ENCODE results near the gene CDK5RAP2.

The CDK5RAP2 gene

DNA sequence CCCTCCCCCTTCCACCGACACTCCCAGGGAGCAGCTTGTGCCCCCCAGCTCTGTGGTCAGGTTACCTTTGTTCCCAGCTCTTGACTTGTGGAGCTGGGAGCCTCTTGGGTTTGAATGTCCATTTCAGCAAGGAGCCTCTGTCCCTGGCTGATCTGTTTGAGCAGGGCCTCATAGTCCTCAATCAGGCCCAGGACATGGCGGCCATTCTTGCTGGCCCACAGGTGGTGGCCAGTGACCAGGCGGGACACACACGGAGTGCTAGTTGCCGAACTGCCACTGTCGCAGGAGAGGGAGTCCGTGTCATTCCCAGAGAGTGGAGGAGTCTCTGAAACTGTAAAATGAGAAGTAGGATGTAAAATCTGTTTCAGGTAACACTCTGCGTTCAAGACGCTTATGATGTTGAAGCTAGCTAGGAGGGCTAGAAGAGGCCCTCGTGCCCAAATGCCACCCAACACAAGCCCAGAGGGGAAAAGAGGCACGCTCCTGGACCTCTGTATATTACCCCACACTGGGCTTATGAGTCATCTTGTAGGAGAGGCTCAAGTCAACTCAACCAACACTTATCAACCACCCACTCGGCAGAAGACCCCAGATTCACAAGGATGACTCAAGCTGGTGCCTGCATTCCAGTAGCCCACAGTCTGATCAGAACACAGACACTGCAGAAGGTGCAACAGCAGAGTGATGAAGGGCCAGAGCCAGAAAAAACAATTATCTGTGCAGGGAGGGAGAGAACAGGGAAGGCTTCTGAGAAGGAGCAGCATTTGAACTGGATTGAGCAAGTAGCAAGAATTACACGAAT, 177.0 kb downstream of the CDK5RAP2 start:
- no peak for DNase-seq (ENCODE audit: low read depth in 2 of 2)

DNA sequence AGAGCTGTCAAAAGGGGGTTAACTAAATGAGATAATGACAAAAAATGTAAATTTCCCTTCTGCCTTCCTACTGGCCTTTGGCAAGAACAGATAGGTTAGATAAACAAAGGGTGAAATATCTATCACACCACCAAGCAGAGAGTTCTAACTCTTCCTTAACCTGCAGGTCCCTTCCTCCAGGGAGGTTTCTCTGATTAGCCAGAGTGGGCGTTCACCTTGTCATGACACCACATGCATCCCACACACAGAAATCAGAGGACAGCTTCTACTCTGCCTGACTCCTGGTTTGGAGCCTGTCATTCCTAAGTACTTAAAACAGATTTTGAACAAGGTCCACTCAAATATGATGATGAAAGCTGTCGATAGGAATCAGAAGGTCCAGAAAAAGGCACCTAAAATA, 180.0 kb downstream of the CDK5RAP2 start:
- DNase-seq (ENCODE audit: low read depth in 2 of 2), result no peak

DNA sequence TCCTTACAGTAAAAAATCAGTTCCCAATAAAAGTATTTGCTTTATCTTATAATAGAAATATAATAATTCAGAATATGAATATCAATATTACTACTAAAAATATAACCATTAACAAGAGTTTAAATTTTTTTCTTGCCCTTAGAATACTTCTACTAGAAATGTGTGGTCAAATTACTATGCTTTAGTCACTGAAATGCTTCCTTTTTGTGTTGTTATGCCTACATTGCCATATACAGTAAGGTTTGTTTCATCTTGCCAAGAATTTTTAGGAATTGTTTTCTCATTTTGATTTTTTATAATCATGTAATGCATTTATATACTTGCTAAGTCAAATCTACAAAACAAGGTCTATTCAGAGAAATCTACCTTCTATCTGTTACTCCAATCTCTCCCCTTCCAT, 181.7 kb downstream of the CDK5RAP2 start:
- DNase-seq (ENCODE audit: low read depth in 2 of 2), result no peak

DNA sequence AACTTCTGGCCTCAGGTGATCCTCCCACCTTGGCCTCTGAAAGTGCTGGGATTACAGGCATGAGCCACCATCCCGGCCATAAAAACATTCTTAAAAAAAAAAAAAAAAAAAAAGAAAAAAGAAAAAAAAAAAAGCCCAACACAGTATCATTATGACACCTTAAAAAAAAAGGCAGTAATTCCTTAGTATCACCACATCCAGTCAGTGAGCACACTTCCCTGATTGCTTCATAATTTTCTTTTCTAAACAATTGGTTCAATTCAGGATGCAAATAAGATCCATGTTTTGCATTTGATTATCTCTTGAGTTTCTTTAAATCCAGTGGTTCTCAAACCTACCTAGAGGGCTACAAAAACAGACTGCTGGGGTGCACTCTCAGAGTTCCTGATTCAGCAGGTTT, 182.5 kb downstream of the CDK5RAP2 start:
- no peak for DNase-seq (ENCODE audit: low read depth in 2 of 2)

DNA sequence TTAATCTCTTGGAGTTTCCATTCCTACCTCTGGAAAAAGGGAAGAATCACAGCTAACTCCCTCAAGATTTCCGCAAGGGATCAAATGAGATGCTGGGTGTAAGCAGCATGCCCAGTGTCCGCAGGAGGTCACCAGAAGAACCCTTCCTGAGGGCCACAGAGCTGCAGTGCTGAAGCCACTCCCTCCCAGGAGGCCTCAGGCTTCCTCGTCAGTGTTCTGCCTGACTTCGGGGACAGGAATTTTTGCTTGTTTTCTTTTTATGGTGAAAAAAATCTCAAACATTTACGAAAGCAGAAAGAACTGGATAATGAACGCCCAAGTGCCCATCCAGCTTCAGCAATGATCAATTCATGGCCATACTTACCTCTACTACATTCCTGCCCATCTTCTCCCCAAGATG, 183.0 kb downstream of the CDK5RAP2 start:
- DNase-seq (ENCODE audit: low read depth in 2 of 2), result no peak

DNA sequence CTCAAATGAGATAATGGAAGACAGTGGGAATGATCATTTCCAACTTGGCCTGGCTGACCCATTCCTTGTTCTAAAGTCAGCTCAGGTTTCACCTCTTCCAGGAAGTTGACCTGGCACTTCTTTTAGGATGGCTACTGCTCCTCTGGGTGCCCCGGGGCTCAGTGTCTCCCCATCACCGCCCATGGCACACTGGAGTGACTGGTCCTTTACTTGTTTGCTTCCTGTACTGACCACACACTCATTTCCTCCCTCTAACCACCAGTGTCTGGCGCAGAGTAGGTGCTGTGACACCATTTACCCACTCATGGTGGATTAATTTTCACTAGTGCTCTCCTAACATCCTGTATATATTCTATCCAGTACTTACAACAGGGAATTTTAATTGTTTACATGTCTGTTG, 183.5 kb downstream of the CDK5RAP2 start:
- DNase-seq (ENCODE audit: low read depth in 2 of 2), result no peak

DNA sequence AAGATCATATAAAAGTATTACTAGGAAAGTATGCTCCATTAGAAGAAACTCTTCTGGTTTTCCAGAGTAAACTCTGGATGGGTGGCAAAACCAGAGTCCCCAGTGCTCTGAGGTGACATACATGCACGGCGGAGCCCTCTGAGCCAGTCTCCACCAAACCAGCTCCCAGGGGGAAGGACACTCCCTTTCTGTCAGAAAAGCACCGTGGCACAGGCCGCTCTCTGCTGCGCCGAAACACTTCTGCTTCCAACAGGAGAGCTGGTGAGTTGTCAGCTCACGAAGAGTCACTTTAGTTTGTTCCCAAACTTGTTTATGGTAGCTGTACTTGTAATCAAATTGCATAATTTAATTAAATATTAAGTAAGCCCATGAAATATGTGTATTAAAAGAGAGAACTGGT, 184.6 kb downstream of the CDK5RAP2 start:
- DNase-seq (ENCODE audit: low read depth in 2 of 2), result no peak

DNA sequence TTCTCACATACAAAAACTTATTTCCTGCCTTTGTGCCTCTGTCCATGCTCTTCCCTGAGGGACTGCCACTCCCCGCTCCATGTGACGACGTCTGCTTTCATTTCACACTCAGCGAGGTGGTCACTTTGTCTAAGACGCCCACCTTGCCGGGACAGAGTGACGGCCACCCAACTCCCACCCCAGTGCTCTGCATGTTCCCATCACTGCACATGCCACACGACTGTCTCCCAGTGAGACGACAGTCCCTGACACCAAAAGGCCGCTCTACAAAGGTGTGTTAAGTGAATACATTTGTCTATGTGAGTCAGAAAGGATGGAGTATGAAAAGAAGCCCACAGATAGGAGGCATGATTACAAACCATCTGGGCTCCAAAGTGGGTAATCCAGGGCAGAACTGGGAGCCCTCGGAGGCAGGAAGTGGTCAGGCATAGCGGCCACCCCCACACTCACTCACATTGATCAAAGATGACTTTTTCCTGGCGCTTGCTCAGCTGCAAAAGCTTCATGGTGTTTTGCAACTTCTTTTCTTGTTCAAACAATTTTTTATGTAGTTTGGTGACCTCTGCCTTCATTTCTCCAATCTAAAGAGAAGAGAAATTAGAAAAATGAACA, 185.8 kb downstream of the CDK5RAP2 start:
- DNase-seq (ENCODE audit: low read depth in 2 of 2), result peak; percentile 18 to 39

DNA sequence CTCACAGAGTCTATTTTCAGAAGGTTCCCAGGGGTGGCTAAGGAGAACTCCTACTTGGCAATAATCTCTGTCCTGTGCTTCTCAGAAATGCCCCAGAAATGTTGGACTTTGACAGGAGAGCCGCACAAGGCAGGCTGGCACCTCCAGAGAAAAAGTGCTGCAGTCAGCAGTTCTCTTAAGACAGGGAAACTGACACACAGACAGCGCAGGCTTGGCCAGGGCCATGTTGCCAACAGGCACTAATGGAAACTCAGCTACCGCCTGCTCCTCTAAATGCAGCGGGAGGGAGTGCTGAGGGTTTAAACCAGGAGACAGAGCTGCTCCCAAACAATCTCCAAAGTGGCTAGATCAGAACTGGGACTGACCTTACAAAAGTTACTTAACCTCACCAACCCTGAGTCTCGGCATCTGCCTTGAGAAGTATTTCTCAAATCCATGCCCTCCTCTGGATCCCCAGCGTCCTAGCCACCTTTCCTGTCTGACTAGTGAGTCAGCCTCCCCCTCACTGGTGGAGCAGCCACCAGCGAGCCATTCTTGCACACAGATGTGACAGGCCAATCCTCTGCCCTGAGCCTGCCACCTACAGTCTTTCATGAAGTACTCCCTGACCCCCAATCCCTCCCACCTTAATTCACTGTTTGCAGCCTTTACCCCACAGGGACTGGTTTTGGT, 186.4 kb downstream of the CDK5RAP2 start:
- no peak for DNase-seq (ENCODE audit: low read depth in 2 of 2)

DNA sequence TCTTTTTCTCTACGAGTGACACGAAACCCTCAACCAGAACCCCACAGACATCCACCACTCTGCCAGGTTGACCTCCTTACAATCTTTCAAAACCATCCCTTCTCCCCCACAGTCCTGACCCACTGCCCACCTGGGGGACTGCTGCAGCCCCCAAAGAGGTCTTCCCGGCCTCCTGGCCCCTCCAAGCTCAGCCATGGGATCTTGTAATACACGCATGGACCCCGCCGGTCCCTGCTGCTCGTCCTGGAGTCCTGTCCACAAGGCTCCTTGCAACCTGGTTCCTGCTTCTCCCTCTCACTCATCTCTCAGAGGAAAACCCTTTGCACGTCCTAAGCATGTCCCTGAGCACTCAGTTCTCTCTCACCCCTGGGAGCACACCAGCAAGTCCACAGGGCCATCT, 187.3 kb downstream of the CDK5RAP2 start:
- no peak for DNase-seq (ENCODE audit: low read depth in 2 of 2)

DNA sequence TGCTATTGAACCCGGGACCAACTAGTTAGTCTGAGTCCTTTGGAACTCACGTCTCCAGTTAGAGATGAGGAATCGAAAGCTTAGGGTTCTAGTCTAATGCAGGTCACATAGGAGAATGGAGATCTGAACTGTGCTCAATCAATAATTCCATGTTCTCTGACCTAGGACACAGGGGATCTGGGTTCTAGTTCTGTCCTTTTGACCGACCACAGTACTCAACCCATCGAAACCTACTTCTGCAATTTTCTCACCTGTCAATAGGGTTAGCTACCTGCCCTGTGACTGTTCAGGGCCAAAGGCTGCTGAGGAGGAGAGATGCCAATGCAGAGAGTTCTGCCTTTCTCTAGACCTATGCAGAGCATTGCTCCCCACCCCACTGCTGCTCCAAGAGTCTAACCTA, 187.7 kb downstream of the CDK5RAP2 start:
- no peak for DNase-seq (ENCODE audit: low read depth in 2 of 2)

DNA sequence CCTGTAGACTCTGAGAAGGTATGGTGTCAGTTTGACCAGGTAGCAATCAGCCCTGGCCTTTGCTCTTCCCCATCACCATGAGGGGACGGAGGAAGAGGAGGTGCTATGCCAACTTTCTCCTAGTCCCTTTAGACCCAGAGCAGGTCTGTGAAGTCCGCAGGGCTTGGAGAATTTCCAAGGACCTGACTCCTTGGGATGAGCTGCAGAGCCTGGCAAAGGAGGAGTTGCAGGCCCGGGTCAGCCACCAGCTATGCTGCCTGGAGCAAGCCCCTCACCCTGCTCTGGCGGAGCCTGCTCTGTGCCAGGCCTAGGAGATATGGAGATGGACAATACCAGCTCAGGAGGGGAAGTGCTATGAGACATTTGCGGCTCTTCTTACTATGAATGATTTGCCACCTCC, 188.3 kb downstream of the CDK5RAP2 start:
- no peak for DNase-seq (ENCODE audit: low read depth in 2 of 2)

DNA sequence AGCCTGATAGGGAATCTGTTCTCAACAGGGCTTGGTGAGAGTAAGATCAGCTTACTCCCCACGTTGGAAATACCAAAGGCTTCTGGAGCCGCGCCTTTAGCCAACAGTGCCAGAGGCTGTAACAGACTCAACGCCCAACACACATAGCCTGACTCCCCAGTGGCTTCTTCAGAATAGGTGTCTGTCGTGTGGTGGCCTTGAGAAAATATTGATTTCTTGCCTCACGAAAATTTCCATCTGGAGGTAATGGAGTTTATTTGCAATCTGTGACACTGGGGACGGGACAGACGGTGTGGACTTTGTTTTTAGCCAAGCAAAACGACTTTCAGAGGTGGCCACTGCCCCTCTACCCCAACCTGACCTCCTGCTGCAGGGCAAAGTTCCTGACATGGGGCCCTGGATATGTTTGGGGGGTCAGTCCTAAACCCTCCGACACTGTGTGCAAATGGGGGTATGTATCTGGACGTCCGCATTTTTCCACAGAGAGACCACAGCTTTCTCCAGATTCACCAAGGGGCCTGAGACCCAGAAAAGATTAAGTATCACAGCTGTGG, 189.3 kb downstream of the CDK5RAP2 start:
- no peak for DNase-seq (ENCODE audit: low read depth in 2 of 2)

DNA sequence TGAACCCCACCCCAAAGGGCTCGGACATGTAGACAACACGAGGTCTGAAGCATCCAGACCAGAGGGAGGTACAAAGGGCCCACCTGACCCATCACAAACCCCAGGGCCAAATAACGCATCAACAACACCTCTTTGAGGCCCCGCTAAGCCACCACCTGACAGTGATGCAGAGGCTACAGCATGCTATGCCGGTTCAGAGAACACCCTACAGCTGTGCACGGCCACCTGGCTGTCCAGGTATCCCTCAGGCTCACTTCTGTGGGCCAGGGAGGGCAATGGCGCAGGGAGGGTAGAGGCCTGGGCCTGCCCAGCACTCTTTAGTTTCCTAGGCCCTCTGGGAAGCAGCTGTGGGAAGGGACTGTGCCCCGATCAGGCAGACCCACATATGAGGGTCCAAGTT, 190.1 kb downstream of the CDK5RAP2 start:
- DNase-seq (ENCODE audit: low read depth in 2 of 2), result no peak

DNA sequence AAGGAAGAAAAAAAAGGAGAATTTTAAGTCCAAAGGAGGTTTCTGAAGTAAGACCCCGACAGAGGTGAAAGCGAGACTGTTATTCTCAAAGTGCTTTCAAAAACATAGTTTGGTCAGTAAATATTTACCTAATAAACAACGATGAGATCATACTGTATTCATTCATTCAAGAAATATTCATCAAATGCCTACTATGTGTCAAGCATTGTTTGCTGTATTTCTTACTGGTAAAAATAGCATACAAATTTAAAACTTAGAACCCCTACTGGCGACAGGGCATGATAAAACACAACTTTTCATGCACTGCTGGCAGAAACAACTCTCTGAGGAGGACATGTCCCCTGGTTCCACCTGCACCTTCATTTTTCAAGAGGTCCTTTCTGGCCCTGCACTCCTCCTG, 190.7 kb downstream of the CDK5RAP2 start:
- no peak for DNase-seq (ENCODE audit: low read depth in 2 of 2)

DNA sequence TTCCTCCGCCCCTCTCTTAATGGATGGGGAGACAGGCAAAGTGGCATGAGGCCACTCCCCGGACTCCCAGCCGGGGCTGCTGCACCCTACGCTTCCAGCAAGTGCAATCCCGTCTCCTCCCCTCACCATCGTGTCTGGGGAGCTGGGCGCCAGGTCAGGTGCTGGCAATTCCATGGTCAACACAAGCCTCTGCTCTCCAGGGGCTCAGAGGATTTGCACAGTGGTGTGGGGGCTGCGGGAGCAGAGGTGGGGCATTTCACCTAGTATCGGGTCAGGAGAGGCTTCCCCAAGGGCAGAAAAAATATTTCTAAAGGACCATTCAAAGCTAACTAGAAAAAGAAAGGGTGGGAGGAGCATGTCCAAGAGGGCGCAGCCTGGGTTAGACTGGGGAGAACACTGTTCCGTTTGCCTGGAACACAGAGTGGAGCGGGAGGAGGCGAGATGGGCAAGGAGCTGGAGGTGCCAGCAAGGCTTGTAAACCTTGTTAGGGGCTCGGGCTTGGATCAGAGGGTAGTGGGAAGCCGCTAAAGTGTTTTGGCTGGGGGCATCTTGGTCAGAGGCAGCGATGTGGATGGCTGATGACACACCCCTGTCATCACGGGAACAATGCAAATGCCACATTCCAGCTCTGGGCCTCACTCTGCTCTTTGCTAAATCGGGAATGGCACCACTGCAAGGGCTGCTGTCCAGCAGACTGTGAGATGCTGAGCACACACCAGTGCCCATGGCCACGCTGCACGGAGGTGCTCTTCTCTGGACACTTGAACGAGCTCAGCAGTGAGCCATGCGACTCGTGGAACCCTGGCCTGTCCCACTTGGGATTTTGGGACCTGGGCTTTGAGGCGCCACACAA, 191.7 kb downstream of the CDK5RAP2 start:
- no peak for DNase-seq (ENCODE audit: low read depth in 2 of 2)

DNA sequence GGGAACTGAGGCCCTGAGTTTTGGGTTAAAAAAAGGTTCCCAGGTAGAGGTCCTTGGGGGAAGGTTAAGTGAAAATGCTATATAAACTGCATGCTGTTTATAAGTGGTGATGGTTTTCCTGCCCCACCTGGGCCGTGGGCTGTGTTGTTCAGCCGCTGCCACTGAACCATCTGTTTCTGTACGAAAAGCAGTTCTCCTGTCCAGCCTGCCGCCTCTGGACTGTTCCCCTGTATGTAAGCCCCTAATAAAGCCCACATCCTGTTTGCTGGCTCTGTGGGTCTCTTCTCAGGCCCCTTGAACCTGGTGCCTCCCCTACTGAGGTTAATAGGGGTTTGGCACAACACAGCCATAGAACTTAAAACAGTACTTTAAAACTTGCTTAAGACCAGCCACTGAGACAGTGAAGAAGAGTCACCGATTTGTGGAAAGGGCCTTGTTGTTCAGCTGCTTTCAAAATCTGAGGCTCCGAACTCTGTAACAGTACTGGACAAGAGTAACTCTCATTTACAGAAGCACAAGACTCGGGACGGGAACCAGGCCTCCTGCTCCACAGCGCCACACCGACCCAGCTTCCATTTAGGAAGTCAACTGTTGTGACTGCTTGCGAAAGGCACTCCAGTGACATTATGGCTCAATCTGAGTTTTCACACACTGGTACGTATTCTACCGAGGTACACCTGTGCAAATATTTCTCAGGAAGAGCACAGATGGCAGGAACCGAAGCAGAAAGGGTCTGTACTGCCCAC, 192.5 kb downstream of the CDK5RAP2 start:
- DNase-seq (ENCODE audit: low read depth in 2 of 2), result no peak

DNA sequence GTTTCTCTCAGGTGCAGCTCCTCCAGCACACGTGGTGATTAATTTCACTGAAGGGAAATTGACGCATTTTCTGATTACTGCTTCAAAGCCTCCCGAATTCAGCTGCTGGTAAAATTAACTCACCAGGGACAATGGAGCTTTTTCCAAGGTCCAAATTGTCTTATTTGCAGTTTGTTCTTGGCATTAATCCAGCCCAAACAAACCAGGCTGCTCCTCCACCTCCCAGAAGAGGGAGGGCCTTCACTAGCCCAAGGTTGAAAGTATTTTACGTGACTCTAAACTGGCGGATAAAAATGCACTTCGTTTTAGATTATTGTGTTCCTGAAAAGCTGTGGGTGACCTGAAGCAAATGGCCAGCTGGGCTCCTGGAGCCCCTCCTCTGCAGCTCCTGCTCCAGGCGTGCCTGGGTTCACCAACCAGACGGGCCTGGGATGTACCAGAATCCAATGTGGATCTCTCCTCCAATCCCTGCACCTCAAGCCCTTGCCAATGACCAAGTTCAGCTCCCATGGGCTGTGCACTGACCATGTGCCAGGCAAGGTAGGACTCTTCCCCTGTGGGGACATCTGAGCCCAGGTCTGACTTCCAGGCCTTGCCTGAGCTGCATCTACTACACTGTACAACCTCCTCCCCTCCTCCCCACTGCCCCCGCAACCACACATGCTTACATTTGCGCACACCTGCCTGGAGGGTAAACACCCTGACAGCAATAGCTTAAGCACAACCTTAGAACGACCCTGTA, 193.4 kb downstream of the CDK5RAP2 start:
- DNase-seq (ENCODE audit: low read depth in 2 of 2), result no peak

DNA sequence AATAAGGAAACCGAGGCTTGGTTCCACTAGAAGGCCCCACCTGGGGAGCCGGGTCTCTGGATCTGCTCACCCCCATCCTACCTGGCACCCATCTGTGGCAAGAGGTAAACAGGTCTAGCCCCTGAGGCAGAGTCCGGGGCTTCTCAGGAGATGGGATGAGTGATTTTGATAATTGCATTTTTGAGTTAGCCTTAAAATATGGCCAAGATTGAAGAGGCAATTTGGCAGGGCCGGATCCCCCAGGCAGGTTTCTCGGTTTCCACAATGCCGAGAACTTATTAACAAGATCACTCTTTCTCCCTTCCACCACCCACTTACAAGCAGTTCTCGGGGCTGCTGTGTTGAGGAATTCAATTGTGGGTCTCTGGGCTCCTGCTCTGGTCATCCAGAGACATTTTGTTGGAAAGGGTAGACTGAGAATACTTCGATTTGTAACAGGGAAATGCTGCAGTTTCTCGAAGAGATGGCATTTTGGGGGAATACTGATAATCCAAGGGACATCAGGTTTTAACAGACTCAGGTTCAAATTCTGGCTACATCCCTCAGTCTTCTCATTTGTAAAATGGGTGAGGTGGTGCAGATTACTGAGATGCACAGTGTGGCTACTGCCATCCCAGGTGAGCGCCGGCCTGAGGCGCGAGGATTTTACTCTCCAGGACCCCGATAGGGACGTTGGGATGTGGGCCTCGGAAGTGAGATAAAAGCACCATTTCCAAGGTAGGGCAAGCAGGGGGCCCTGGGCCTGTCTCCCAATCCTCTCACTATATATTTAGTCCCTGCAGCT, 194.2 kb downstream of the CDK5RAP2 start:
- DNase-seq (ENCODE audit: low read depth in 2 of 2), result no peak

DNA sequence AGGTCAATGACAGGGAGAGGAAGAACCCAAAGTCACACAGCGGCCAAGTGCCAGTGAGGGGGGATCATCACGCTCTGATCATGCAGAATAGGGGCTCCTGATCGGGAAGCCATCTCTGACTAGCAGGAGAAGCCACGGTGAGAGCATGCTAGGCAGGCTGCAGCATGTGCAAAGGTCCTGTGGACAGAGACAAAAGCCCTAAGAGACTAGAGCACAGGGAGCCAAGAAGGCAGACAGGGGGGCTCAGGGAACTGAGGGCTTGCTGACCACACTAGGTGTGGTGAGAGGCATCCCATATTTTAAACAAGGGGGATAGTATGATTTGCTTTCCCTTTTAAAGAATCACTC, 195.1 kb downstream of the CDK5RAP2 start:
- no peak for DNase-seq (ENCODE audit: low read depth in 2 of 2)

All from stimulated activated CD4-positive, alpha-beta T cell treated with anti-CD3 and anti-CD28 coated beads, Interleukin-4, amount 100 ng/mL, for 48 hours (primary cell).